ENCODE results near the gene RPRML. TPM values are rescaled to one million over a fixed set of nuclear protein-coding genes. Genes with fewer than 3 reads are reported as not detected.

RPRML gene
- total RNA-seq, 2 donors from 2014 or later: 0.31 TPM; not detected in 1

DNA sequence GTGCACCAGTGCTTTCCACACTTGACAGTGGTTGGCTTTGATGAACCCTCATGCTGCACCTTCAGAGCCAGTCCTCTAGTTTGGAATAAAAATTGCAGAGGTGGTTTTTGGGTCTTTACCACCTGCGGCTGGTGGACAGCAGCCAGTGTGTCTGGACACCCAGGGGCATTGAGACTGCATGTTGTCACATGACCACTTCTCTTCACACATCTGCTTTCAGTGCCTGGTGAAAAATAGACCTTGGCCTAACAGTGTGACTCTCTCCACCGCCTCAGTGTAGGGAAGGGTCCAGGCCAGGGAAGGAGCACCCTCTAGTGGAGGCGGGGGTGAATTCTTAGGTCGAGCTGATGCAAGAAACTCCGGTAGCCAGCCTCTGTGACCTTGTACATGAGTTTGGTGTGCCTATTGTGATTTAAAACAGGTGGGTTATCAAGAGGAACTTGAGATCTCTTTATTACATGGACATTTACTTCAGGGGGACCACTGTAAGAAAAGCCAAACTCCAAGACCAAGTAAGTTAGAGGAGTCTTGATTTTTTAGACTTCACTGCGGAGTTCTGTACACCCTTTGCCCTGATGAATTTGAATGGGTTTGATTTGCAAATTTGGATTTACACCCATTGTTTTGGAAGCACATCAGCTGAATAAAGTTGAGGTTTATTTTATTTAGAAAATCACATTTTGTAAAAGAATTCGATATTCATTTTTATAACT, 38.2 kb downstream of the RPRML start:
- Mint-ChIP-seq H3K9me3 (no peaks in the 10 kb centered on the region), H3K4me1 (peaks cover 18% of the 10 kb centered on the region), H3K4me3 (no peak overlapping the region), H3K27ac (peak overlapping the region; percentile 20), H3K27me3 (ENCODE audit: insufficient read depth) (peaks cover 9% of the 10 kb centered on the region), H3K36me3 (ENCODE audit: low read depth) (peaks cover 48% of the 10 kb centered on the region)
- TF ChIP-seq, protein P1, sequence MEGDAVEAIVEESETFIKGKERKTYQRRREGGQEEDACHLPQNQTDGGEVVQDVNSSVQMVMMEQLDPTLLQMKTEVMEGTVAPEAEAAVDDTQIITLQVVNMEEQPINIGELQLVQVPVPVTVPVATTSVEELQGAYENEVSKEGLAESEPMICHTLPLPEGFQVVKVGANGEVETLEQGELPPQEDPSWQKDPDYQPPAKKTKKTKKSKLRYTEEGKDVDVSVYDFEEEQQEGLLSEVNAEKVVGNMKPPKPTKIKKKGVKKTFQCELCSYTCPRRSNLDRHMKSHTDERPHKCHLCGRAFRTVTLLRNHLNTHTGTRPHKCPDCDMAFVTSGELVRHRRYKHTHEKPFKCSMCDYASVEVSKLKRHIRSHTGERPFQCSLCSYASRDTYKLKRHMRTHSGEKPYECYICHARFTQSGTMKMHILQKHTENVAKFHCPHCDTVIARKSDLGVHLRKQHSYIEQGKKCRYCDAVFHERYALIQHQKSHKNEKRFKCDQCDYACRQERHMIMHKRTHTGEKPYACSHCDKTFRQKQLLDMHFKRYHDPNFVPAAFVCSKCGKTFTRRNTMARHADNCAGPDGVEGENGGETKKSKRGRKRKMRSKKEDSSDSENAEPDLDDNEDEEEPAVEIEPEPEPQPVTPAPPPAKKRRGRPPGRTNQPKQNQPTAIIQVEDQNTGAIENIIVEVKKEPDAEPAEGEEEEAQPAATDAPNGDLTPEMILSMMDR (conservative IDR thresholded peaks at IDR 0.05): peak; percentile 93
- Histone ChIP-seq H3K36me3 (ENCODE audit: control insufficient read depth, insufficient read depth, low read length) (peaks cover 51% of the 10 kb centered on the region), H3K4me1 (ENCODE audit: control insufficient read depth, insufficient read depth, low read length) (peaks cover 11% of the 10 kb centered on the region), H3K27me3 (ENCODE audit: control insufficient read depth, insufficient read depth, low read length, poor library complexity, severe bottlenecking) (no peaks in the 10 kb centered on the region), H3K4me3 (ENCODE audit: low read length) (no peak overlapping the region), H3K9me3 (ENCODE audit: control insufficient read depth, low read length) (no peaks in the 10 kb centered on the region), H3K9ac (ENCODE audit: extremely low read depth, low read length, poor library complexity, severe bottlenecking) (no peak overlapping the region), H3K27ac (ENCODE audit: low read depth, low read length) (no peak overlapping the region)
- 47 to 67% methylated on average over 3 to 7 of the region's 7 CpGs for WGBS, 2 experiments (ENCODE audit: insufficient coverage in 1 of 2, insufficient read length in 1 of 2)
- DNase-seq: peak; percentile 99

DNA sequence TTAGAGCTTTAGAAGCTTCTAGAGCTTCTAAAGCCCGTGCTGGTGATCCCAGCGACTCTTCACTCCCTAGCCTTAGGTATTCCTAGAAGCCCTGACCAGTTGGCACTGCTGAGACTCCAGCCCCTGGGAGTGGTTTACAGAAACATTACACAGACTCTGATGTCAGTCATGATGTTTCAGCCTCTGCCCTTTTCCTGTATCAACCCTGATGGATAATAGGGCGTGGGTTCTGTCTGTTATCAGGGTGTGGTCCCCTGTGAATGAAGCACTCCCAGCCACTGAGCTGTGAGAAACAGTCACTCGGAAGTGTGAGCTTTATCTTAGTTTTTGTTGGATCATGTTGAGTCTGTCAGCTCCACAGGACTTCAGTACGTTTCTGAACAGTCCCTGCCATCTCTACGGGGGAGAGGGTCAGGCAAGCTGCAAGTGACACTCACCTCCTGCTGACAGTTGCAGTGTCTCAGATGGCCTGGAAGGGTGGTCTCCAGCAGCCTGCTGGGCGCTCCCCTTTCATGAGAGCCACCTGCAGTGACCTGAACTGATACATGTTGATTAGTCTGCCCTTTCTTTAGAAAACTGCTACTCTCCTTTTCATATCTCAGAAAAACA, 43.3 kb downstream of the RPRML start:
- 79 to 82% methylated on average over 7 of the region's 7 CpGs for whole genome bisulfite sequencing, 2 experiments (ENCODE audit: insufficient coverage in 1 of 2, insufficient read length in 1 of 2)
- H3K36me3 Mint-ChIP-seq (ENCODE audit: low read depth): peaks cover 90% of the 10 kb centered on the region
- DNase-seq: no peak
- no peak overlapping the region for H3K27ac Mint-ChIP-seq
- no peak overlapping the region for H3K4me3 Mint-ChIP-seq
- H3K9ac ChIP-seq (ENCODE audit: extremely low read depth, low read length, poor library complexity, severe bottlenecking): no peak overlapping the region
- peaks cover 7% of the 10 kb centered on the region for H3K4me1 Mint-ChIP-seq
- no peak overlapping the region for H3K4me3 ChIP-seq (ENCODE audit: low read length)
- no peak overlapping the region for H3K27ac ChIP-seq (ENCODE audit: low read depth, low read length)
- H3K27me3 ChIP-seq (ENCODE audit: control insufficient read depth, insufficient read depth, low read length, poor library complexity, severe bottlenecking): no peaks in the 10 kb centered on the region
- H3K9me3 ChIP-seq (ENCODE audit: control insufficient read depth, low read length): no peaks in the 10 kb centered on the region
- no peaks in the 10 kb centered on the region for H3K27me3 Mint-ChIP-seq (ENCODE audit: insufficient read depth)
- peaks cover 88% of the 10 kb centered on the region for H3K36me3 ChIP-seq (ENCODE audit: control insufficient read depth, insufficient read depth, low read length)
- peaks cover 8% of the 10 kb centered on the region for H3K4me1 ChIP-seq (ENCODE audit: control insufficient read depth, insufficient read depth, low read length)
- TF ChIP-seq, protein P1 (conservative IDR thresholded peaks at IDR 0.05): no peak
- H3K9me3 Mint-ChIP-seq: no peaks in the 10 kb centered on the region

- no peak overlapping the region for H3K27ac Mint-ChIP-seq
- H3K36me3 Mint-ChIP-seq (ENCODE audit: low read depth): peaks cover 63% of the 10 kb centered on the region
- Histone ChIP-seq H3K27ac (ENCODE audit: low read depth, low read length) (no peak overlapping the region), H3K9me3 (ENCODE audit: control insufficient read depth, low read length) (no peaks in the 10 kb centered on the region), H3K36me3 (ENCODE audit: control insufficient read depth, insufficient read depth, low read length) (peaks cover 67% of the 10 kb centered on the region), H3K9ac (ENCODE audit: extremely low read depth, low read length, poor library complexity, severe bottlenecking) (no peak overlapping the region), H3K27me3 (ENCODE audit: control insufficient read depth, insufficient read depth, low read length, poor library complexity, severe bottlenecking) (no peaks in the 10 kb centered on the region), H3K4me1 (ENCODE audit: control insufficient read depth, insufficient read depth, low read length) (peaks cover 8% of the 10 kb centered on the region), H3K4me3 (ENCODE audit: low read length) (no peak overlapping the region)
- peaks cover 7% of the 10 kb centered on the region for H3K4me1 Mint-ChIP-seq
- no peaks in the 10 kb centered on the region for H3K27me3 Mint-ChIP-seq (ENCODE audit: insufficient read depth)
- no peak for DNase-seq
- 83 to 87% methylated on average over 3 to 4 of the region's 4 CpGs for WGBS, 2 experiments (ENCODE audit: insufficient coverage in 1 of 2, insufficient read length in 1 of 2)
- TF ChIP-seq, protein P1 (conservative IDR thresholded peaks at IDR 0.05): no peak
- no peak overlapping the region for H3K4me3 Mint-ChIP-seq
- H3K9me3 Mint-ChIP-seq: no peaks in the 10 kb centered on the region
Measured at GRCh38 chr17:46931596-46931995, 47.5 kb downstream of the RPRML start.
